Natural killer cell (primary cell): ENCODE measurements around the gene VARS1. TPM values are rescaled to one million over a fixed set of nuclear protein-coding genes. Genes with fewer than 3 reads are reported as not detected.

Source experiments
- ATAC-seq, 3 donors: fragments of 150-1000 bp in 2 of 3; fragments of 200-7000 bp in 1 of 3; cut with Tn5 transposase; 1 replicate in 1 of 3; 2 replicates in 2 of 3; pipeline ENCODE4 v1.10.0; 2021; ENCODE audit warnings: mild to moderate bottlenecking in 2 of 3, moderate library complexity in 2 of 3
- DNase-seq, 2 donors: peaks; one replicate each; pipeline versions ENCODE4 v3.0.0 to v3.0.0-alpha.2; 2013 to 2021; ENCODE audit warnings: mixed read lengths in 1 of 2
- H3K27ac ChIP-seq: one replicate; pipeline ENCODE4 v1.5.1; 2013; ENCODE audit warnings: mild to moderate bottlenecking, low read length
- H3K27me3 ChIP-seq: one replicate; pipeline ENCODE4 v1.6.1; 2013; ENCODE audit warnings: low read length; ENCODE audit not compliant: control insufficient read depth, insufficient read depth
- H3K36me3 ChIP-seq: one replicate; pipeline ENCODE4 v1.6.1; 2013; ENCODE audit warnings: low read length; ENCODE audit not compliant: control insufficient read depth, insufficient read depth
- H3K4me1 ChIP-seq: one replicate; pipeline ENCODE4 v1.6.1; 2013; ENCODE audit warnings: low read length; ENCODE audit not compliant: control insufficient read depth, insufficient read depth
- H3K4me3 ChIP-seq: one replicate; pipeline ENCODE4 v1.5.1; 2013; ENCODE audit warnings: low read length
- H3K9me3 ChIP-seq: one replicate; pipeline ENCODE4 v1.6.1; 2013; ENCODE audit warnings: low read length; ENCODE audit not compliant: control insufficient read depth, insufficient read depth
- H3K27ac Mint-ChIP-seq, 2 donors: one replicate each; pipeline ENCODE4 v1.8.0; 2022; ENCODE audit warnings: mild to moderate bottlenecking in 2 of 2, mixed read lengths in 2 of 2, moderate library complexity in 1 of 2
- H3K27me3 Mint-ChIP-seq, 2 donors: one replicate each; pipeline ENCODE4 v1.8.0; 2022; ENCODE audit warnings: low read depth in 2 of 2, mixed read lengths in 2 of 2
- H3K36me3 Mint-ChIP-seq: one replicate; pipeline ENCODE4 v1.8.0; 2022; ENCODE audit warnings: mixed read lengths
- H3K4me1 Mint-ChIP-seq, 2 donors: one replicate each; pipeline ENCODE4 v1.8.0; 2022; ENCODE audit warnings: mixed read lengths in 2 of 2
- H3K4me3 Mint-ChIP-seq: one replicate; pipeline ENCODE4 v1.8.0; 2022; ENCODE audit warnings: mild to moderate bottlenecking, moderate library complexity, mixed read lengths
- H3K9me3 Mint-ChIP-seq, 2 donors: one replicate each; pipeline ENCODE4 v1.8.0; 2022; ENCODE audit warnings: mixed read lengths in 2 of 2
- CTCF ChIP-seq: fragments of 200-600 bp; IDR thresholded peaks from one replicate; pipeline ENCODE4 v1.8.0; 2022; ENCODE audit warnings: antibody characterized with exemption
- WGBS: methylation state at CpG from one replicate; pipeline ENCODE4 v1.1.7; 2013; ENCODE audit warnings: missing lambda C conversion rate; ENCODE audit not compliant: insufficient coverage; 5-methylcytosine and 5-hydroxymethylcytosine counted together
- intact Hi-C: fragments of 100-400 bp; cut with micrococcal nuclease; formaldehyde crosslinking; loops from one replicate; pipeline ENCODE4 v1.14.2; 2022
- total RNA-seq, 4 donors: library from RNA; stranded (reverse); fragments of 120-200 nt in 1 of 4; gene quantifications; one replicate each; pipeline versions ENCODE4 v1.2.3 to v1.2.4, GENCODE V29; 2013 to 2022

The VARS1 gene
- total RNA-seq, 3 donors from 2014 or later (not counting 1 experiment from before 2014, with no cell fraction given), result 45.2 to 58.6 (median 49.2) TPM

GRCh38 chr6:31752739-31753319, 42.7 kb downstream of the VARS1 start:
- Histone ChIP-seq H3K4me3 (no peak overlapping the region), H3K4me1 (no peaks in the 10 kb centered on the region), H3K9me3 (no peaks in the 10 kb centered on the region), H3K27ac (no peak overlapping the region), H3K36me3 (no peaks in the 10 kb centered on the region), H3K27me3 (no peaks in the 10 kb centered on the region)
- DNase-seq, result no peak
- H3K27ac Mint-ChIP-seq, result no peak overlapping the region
- no peaks in the 10 kb centered on the region for H3K27me3 Mint-ChIP-seq
- WGBS, result 97% methylated on average over 7 of the region's 8 CpGs
- H3K36me3 Mint-ChIP-seq, result no peaks in the 10 kb centered on the region
- no peaks in the 10 kb centered on the region for H3K9me3 Mint-ChIP-seq
- H3K4me3 Mint-ChIP-seq, result no peak overlapping the region
- no peak for TF ChIP-seq CTCF
- no peak for ATAC-seq
- intact Hi-C loops, result no loop called here
- no peaks in the 10 kb centered on the region for H3K4me1 Mint-ChIP-seq

- DNase-seq, result no peak
- intact Hi-C loops, result no loop called here
- H3K27ac ChIP-seq, result no peak overlapping the region
- no peak overlapping the region for H3K4me3 Mint-ChIP-seq
- H3K27me3 ChIP-seq, result no peaks in the 10 kb centered on the region
- H3K4me1 ChIP-seq, result no peaks in the 10 kb centered on the region
- no peak for ATAC-seq
- no peaks in the 10 kb centered on the region for H3K36me3 Mint-ChIP-seq
- WGBS, result 92% methylated on average over 6 of the region's 7 CpGs
- TF ChIP-seq CTCF, result no peak
- no peak overlapping the region for H3K27ac Mint-ChIP-seq
- H3K9me3 ChIP-seq, result no peaks in the 10 kb centered on the region
- no peaks in the 10 kb centered on the region for H3K4me1 Mint-ChIP-seq
- no peaks in the 10 kb centered on the region for H3K9me3 Mint-ChIP-seq
- H3K36me3 ChIP-seq, result no peaks in the 10 kb centered on the region
- H3K27me3 Mint-ChIP-seq, result no peaks in the 10 kb centered on the region
- no peak overlapping the region for H3K4me3 ChIP-seq
These were observed 45.0 kb downstream of the VARS1 start for GRCh38 chr6:31750411-31751022.

GRCh38 chr6:31749301-31750036, 46.1 kb downstream of the VARS1 start:
- TF ChIP-seq CTCF, result no peak
- intact Hi-C loops, result no loop called here

More at GRCh38 chr6:31749301-31750036, 46.1 kb downstream of the VARS1 start:
- Histone ChIP-seq H3K36me3 (no peaks in the 10 kb centered on the region), H3K9me3 (no peaks in the 10 kb centered on the region), H3K27ac (no peak overlapping the region), H3K27me3 (no peaks in the 10 kb centered on the region), H3K4me3 (no peak overlapping the region), H3K4me1 (no peaks in the 10 kb centered on the region)
- Mint-ChIP-seq H3K36me3 (no peaks in the 10 kb centered on the region), H3K27ac (no peak overlapping the region), H3K4me1 (no peaks in the 10 kb centered on the region), H3K27me3 (no peaks in the 10 kb centered on the region), H3K4me3 (no peak overlapping the region), H3K9me3 (no peaks in the 10 kb centered on the region)
- ATAC-seq, result no peak
- DNase-seq, result no peak
- 97% methylated on average over 6 of the region's 8 CpGs for WGBS

Other genes with a start within 250 kb of the VARS1 start
- 1 to 10 TPM; 1.0 to 2.5 (median 2.1) TPM for gene ATP6V1G2, start 249.1 kb downstream of the VARS1 start, total RNA-seq
- gene NFKBIL1, start 248.1 kb downstream of the VARS1 start, total RNA-seq, result 10 to 100 TPM in 2 of 3 donors, 1 to 10 TPM in 1; 8.1 to 10.9 (median 10.7) TPM
- gene LTA, start 223.5 kb downstream of the VARS1 start, total RNA-seq, result 10 to 100 TPM in 1 of 3 donors, 1 to 10 TPM in 2; 7.6 to 13.1 (median 8.7) TPM
- 10 to 100 TPM; 24.2 to 60.8 (median 46.9) TPM for gene TNF, start 220.2 kb downstream of the VARS1 start, total RNA-seq
- 10 to 100 TPM; 17.7 to 42.1 (median 32.6) TPM for gene LTB, start 213.3 kb downstream of the VARS1 start, total RNA-seq
- gene LST1, start 209.5 kb downstream of the VARS1 start, total RNA-seq, result 100 to 1,000 TPM in 1 of 3 donors, 10 to 100 TPM in 2; 25.4 to 120 (median 50.5) TPM
- 100 to 1,000 TPM; 120 to 173 (median 137) TPM for gene NCR3, start 202.7 kb downstream of the VARS1 start, total RNA-seq
- 10 to 100 TPM in 2 of 3 donors, 1 to 10 TPM in 1; 8.7 to 47.0 (median 17.9) TPM for gene AIF1, start 180.5 kb downstream of the VARS1 start, total RNA-seq
- 100 to 1,000 TPM; 264 to 294 (median 294) TPM for gene PRRC2A, start 175.0 kb downstream of the VARS1 start, total RNA-seq
- 100 to 1,000 TPM; 264 to 303 (median 274) TPM for gene BAG6, start 143.1 kb downstream of the VARS1 start, total RNA-seq
- 1 to 10 TPM; 2.6 to 2.8 (median 2.7) TPM for gene APOM, start 139.9 kb downstream of the VARS1 start, total RNA-seq
- 10 to 100 TPM; 25.9 to 29.9 (median 27.4) TPM for gene C6orf47, start 135.0 kb downstream of the VARS1 start, total RNA-seq
- 10 to 100 TPM; 16.0 to 20.3 (median 18.2) TPM for gene GPANK1, start 130.8 kb downstream of the VARS1 start, total RNA-seq
- 100 to 1,000 TPM; 140 to 157 (median 141) TPM for gene CSNK2B, start 129.7 kb downstream of the VARS1 start, total RNA-seq
- 10 to 100 TPM; 39.9 to 50.0 (median 46.0) TPM for gene LY6G5B, start 125.8 kb downstream of the VARS1 start, total RNA-seq
- 1 to 10 TPM; 2.0 to 7.9 (median 2.7) TPM for gene LY6G5C, start 114.7 kb downstream of the VARS1 start, total RNA-seq
- 10 to 100 TPM; 92.0 to 97.6 (median 94.2) TPM for gene ABHD16A, start 92.4 kb downstream of the VARS1 start, total RNA-seq
- gene LY6G6F, start 88.9 kb downstream of the VARS1 start, total RNA-seq, result 1 to 10 TPM in 2 of 3 donors, under 1 TPM in 1; 0.97 to 3.2 (median 1.4) TPM
- under 1 TPM in 1 of 3 donors, not detected in 2; 0.94 TPM for gene LY6G6D, start 80.4 kb downstream of the VARS1 start, total RNA-seq
- not detected for gene LY6G6C, start 74.0 kb downstream of the VARS1 start, total RNA-seq
- gene MPIG6B, start 72.4 kb downstream of the VARS1 start, total RNA-seq, result 10 to 100 TPM in 2 of 3 donors, 1 to 10 TPM in 1; 9.4 to 19.0 (median 12.8) TPM
- gene DDAH2, start 66.5 kb downstream of the VARS1 start, total RNA-seq, result 10 to 100 TPM; 22.3 to 36.1 (median 24.6) TPM
- 100 to 1,000 TPM; 348 to 363 (median 355) TPM for gene CLIC1, start 59.2 kb downstream of the VARS1 start, total RNA-seq
- 10 to 100 TPM; 28.2 to 44.6 (median 43.7) TPM for gene MSH5, start 55.7 kb downstream of the VARS1 start, total RNA-seq
- 10 to 100 TPM in 1 of 3 donors, 1 to 10 TPM in 2; 5.4 to 14.5 (median 6.9) TPM for gene SAPCD1, start 33.1 kb downstream of the VARS1 start, total RNA-seq
- 1 to 10 TPM; 2.4 to 4.7 (median 3.2) TPM for gene VWA7, start 18.4 kb downstream of the VARS1 start, total RNA-seq
- 10 to 100 TPM; 28.1 to 34.9 (median 29.2) TPM for gene LSM2, start 11.2 kb upstream of the VARS1 start, total RNA-seq
- gene HSPA1L, start 19.5 kb upstream of the VARS1 start, total RNA-seq, result 1 to 10 TPM; 2.0 to 4.5 (median 3.6) TPM
- 10 to 100 TPM; 24.4 to 34.6 (median 34.5) TPM for gene HSPA1A, start 19.8 kb upstream of the VARS1 start, total RNA-seq
- gene HSPA1B, start 32.0 kb upstream of the VARS1 start, total RNA-seq, result 100 to 1,000 TPM in 1 of 3 donors, 10 to 100 TPM in 1, 1 to 10 TPM in 1; 8.5 to 112 (median 15.3) TPM
- gene NEU1, start 67.1 kb upstream of the VARS1 start, total RNA-seq, result 10 to 100 TPM; 36.1 to 69.6 (median 51.5) TPM
- gene SLC44A4, start 83.2 kb upstream of the VARS1 start, total RNA-seq, result under 1 TPM in 1 of 3 donors, not detected in 2; 0.48 TPM
- gene EHMT2, start 101.9 kb upstream of the VARS1 start, total RNA-seq, result 10 to 100 TPM; 49.3 to 56.6 (median 55.8) TPM
- gene ZBTB12, start 106.3 kb upstream of the VARS1 start, total RNA-seq, result under 1 TPM; 0.54 to 0.77 (median 0.63) TPM
- gene C2, start 132.0 kb upstream of the VARS1 start, total RNA-seq, result 1 to 10 TPM in 2 of 3 donors, under 1 TPM in 1; 0.55 to 1.3 (median 1.0) TPM
- gene CFB, start 150.3 kb upstream of the VARS1 start, total RNA-seq, result under 1 TPM in 1 of 3 donors, not detected in 2; 0.45 TPM
- gene NELFE, start 163.2 kb upstream of the VARS1 start, total RNA-seq, result 10 to 100 TPM; 52.6 to 62.3 (median 56.3) TPM
- 100 to 1,000 TPM; 119 to 184 (median 151) TPM for gene SKIC2, start 163.4 kb upstream of the VARS1 start, total RNA-seq
- gene DXO, start 176.4 kb upstream of the VARS1 start, total RNA-seq, result 10 to 100 TPM; 37.9 to 54.3 (median 49.0) TPM
- gene C4A, start 186.3 kb upstream of the VARS1 start, total RNA-seq, result 1 to 10 TPM; 5.0 to 8.2 (median 5.4) TPM
- 1 to 10 TPM; 4.0 to 5.1 (median 4.6) TPM for gene C4B, start 219.0 kb upstream of the VARS1 start, total RNA-seq
- gene CYP21A2, start 242.7 kb upstream of the VARS1 start, total RNA-seq, result under 1 TPM in 2 of 3 donors, not detected in 1; 0.28 to 0.43 TPM